Epithelial cell of proximal tubule (primary cell): ENCODE measurements around the gene ZNF467. TPM values are rescaled to one million over a fixed set of nuclear protein-coding genes. Genes with fewer than 3 reads are reported as not detected.
A peak's percentile ranks its signal among the peaks of the same experiment; 100 is the strongest.

Experiments used
- DNase-seq: peaks from one replicate; pipeline ENCODE4 v3.0.0-alpha.2; 2011; ENCODE audit warnings: low read depth
- H3K4me3 ChIP-seq: 2 replicates; pipeline ENCODE4 v1.5.1; 2011; ENCODE audit warnings: low read depth, mild to moderate bottlenecking, low read length
- CTCF ChIP-seq: conservative IDR thresholded peaks from 2 replicates; pipeline ENCODE4 v1.5.1; 2012; ENCODE audit warnings: low read depth, mild to moderate bottlenecking, low read length
- total RNA-seq: library from RNA; depleted of rRNA; stranded (reverse); fragments of >200 nt; gene quantifications from 2 replicates; pipeline ENCODE4 v1.2.3, GENCODE V29; 2015

ZNF467 gene
- total RNA-seq, 1 donor from 2014 or later = 0.12 TPM

- H3K4me3 ChIP-seq = peak overlapping the region; percentile 48
- no peak for DNase-seq
- TF ChIP-seq CTCF = no peak
Measured at GRCh38 chr7:149741629-149742028, 31.8 kb downstream of the ZNF467 start.

- no peak overlapping the region for H3K4me3 ChIP-seq
- no peak for TF ChIP-seq CTCF
- DNase-seq = no peak
Measured at GRCh38 chr7:149736478-149737360, 36.7 kb downstream of the ZNF467 start.

GRCh38 chr7:149735779-149736477 lies 37.5 kb downstream of the ZNF467 start:
- no peak for TF ChIP-seq CTCF
- H3K4me3 ChIP-seq = no peak overlapping the region
- DNase-seq = no peak

- TF ChIP-seq CTCF = no peak
- H3K4me3 ChIP-seq = no peak overlapping the region
- no peak for DNase-seq
Measured at GRCh38 chr7:149735181-149735602, 38.2 kb downstream of the ZNF467 start.

GRCh38 chr7:149734791-149735075 lies 38.7 kb downstream of the ZNF467 start:
- no peak overlapping the region for H3K4me3 ChIP-seq
- DNase-seq = no peak
- no peak for TF ChIP-seq CTCF

- no peak overlapping the region for H3K4me3 ChIP-seq
- no peak for TF ChIP-seq CTCF
- no peak for DNase-seq
Measured at GRCh38 chr7:149733924-149734790, 39.2 kb downstream of the ZNF467 start.
